HG02870 (cell line): Measurements from ENCODE around the gene PRELP.

Experiments used
- ATAC-seq: cut with Tn5 transposase; IDR thresholded peaks from one replicate; pipeline ENCODE4 v1.9.1; 2021; ENCODE audit warnings: mild to moderate bottlenecking, moderate library complexity; ENCODE audit not compliant: unreplicated experiment

PRELP gene

DNA sequence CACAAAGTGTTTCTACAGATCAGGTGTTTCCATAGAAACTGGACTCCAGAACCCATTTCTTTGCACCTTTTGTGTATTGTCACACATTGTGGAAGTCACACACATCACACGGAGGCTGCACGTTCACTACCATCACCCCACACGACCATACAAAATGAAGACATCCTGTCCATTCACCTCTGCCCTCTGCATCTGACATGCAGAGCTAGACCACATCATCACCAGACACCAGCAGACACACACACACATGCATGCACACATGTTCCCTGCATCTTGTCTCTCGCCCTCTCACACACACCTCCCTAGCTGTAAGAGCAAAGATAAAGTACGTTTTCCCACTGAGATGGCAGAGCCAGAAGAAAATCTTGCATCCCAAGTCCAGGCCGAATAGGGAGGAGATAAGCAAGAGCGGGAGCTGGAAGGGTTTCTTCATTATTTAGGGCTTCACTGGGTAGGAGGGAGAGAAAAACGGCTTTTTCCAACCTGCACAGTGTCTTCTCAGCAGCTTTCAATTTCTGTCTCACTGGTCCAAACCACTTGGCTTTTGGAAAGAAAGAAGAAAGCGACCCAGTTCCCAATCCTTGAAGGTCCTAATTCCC is 709 bp downstream of the PRELP start:
- ATAC-seq = no peak

DNA sequence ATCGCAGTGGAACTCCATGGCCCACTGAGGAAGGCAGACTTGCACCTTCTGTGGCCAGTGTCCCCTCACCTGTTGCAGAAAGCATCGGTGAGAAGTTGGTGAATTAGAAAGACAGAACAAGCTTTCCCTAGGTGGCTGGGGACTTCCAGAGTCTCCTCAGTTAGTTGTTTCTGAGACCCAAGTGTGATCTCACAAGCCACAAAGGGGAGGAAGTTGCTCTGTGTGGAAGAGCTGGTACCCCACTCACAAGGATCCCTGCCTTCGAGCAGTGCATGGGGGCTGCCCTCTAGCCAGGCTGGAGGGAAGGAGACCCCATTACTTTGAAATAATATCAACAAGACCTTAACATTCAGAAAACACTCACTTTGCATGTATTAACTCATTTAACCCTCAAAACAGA is 2.1 kb downstream of the PRELP start:
- no peak for ATAC-seq

DNA sequence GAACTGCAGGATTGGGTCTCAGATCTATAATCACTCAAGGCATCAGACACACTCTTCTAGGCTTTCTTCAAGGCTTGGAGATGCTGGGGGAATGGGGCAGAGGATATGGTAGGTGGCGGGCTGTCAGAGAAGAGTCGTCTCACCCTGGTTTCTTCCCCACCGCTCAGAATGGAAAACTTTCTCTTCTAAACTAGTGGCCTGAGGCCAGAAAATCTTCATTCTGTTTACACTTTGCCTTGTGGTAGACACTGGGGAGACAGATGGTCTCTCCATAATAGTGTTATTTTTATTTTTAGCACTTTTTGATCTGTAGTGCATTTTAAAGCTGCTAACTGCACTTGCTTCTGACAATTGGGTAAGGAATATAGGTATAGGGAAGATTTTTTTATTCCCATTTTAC is 2.6 kb downstream of the PRELP start:
- no peak for ATAC-seq

DNA sequence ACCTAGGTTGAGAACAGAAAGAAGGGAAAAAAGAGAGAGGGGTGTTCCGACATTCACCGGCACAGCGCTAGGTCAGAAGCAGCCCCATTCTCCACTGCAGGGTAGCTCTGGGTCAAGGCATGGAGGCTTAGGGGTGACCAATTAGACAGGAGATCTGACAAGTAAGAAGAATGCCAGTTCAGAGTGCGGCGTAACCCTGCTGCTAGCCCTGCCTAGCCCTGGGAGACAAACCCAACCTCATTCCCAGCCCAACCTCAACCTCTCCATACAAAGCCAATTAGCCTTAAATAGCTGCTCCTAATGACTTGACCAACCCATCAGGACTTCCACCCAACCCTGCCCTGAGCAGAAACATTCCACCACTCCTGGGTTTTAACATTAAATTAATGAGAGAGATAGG is 3.4 kb downstream of the PRELP start:
- ATAC-seq = no peak

DNA sequence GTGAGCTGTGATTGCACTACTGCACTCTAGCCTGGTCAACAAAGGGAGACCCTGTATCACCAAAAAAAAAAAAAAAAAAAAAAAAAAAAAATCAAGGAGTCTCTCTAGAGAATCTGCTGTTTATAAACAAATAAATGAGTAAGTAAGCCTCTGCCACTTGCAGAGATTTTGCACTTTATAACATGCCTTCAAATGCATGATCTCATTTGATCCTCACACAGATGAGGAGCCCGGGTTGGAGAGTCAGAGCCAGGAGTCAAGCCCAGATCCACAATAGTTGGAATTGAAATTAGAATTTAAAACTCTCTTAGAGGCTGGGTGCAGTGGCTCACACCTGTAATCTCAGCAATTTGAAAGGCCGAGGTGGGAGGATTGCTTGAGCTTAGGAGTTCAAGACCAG is 4.0 kb downstream of the PRELP start:
- ATAC-seq = no peak

DNA sequence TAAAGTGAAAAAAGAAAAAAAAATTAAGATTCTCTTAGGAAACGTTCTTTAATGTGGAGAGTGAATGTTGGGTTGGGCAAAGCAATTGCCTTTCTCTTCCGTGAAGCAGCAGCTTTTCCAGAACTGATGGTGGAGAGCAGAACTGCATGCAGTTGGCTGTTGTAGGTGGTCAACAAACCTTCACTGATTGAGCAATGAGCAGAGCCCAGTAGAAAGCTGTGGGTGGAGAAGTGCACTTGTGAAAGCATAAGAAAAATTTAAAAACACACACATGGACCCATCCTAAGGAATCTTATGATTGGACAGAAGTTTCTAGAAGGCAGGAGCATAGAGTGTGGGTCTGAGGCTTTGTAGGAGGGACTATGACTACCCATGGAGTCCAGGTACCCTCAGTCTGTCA is 4.5 kb downstream of the PRELP start:
- no peak for ATAC-seq

DNA sequence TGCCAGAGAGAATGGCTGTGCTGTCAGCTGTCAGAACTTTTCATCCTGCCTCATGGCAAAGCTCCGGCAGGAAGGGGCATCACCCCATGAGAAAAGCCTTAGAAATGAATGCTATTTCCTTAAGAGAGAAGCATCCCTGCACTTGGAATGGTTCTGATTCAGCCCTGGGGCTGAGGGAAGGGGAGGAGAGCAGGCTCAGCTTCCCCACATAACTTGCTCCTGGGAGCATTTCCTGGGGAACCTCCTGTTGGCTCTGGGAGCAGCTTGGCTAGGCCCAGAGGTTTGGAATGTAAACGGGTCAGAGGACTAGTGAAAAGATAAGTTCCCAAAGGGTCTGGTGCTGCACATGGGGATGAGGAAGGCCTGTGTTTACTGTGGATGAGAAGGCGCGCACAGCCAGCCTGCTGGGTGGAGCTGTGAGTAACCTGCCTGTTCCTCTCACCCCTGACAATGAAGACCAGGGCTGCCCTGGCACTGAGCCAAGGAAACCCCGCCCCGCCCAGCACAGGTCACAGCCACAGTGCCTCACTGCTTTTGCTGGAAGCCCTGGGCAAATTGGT is 5.0 kb downstream of the PRELP start:
- no peak for ATAC-seq

DNA sequence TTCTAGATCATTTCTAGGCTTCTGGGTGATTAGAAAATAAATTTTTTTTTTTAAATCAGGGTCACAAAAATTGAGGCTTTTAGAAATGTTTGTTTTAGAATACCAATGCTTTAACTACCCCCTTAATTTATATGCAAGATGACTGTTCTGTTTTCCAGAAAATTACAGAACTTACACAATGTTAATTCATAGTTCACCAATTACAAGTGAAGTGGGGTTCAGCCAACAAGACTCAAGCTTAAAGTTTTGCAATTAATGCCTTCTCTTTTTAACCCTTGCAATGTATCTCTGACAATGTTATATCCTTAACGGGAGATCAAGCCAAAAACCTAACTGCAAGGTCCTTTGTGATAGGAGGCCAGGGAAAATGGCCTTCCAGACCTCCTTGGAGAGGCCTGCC is 5.6 kb downstream of the PRELP start:
- ATAC-seq = no peak

DNA sequence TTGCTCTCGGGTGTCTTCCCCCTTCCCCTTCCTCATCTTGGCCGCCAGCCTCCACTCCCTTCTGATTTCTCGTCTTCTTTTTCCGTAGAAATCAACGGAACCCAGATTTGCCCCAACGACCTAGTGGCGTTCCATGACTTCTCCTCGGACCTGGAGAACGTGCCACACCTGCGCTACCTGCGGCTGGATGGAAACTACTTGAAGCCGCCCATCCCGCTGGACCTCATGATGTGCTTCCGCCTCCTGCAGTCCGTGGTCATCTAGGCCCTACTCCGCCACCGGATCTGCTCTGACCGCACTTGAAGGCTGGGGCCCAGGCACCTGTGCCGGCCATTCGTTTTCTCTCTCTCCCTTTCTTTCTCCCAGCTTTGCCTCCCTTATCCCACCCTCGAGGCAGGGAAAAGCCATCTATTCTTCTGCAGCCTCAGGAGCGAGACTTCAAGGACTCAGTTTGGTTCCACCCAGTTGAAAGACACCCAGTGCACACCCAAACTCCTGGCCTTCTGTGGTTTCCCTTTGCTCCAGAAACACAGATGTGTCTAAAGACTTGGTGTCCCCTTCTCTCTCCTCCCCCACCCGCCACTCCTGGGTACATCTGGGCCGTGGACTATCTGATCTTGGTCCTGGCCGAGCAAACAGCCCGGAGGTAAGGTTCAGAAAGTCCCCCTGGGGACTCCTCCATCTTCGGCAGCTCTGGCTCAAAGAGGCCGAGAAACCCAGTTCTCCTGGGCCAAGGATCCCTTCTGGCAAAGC is 11.2 kb downstream of the PRELP start:
- no peak for ATAC-seq

DNA sequence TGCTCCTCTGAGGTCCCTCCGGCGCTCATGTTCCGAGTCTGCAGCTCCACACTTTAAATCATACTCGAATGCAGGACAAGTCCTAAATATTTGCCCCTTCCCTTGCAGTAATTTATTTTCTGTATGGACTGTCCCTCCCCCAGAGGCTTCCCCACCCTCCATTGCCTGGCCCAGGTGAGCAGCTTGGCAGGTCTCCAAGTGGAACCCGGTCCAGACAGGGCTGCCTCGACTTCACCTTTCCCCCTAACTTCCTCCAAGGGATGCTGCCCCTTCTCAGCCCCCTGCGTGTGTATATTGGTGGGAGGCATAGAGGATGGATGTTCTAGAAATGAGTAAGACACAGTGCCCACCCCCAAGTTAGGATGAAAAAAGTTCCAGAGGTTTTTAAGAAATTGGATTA is 12.9 kb downstream of the PRELP start:
- ATAC-seq = no peak

DNA sequence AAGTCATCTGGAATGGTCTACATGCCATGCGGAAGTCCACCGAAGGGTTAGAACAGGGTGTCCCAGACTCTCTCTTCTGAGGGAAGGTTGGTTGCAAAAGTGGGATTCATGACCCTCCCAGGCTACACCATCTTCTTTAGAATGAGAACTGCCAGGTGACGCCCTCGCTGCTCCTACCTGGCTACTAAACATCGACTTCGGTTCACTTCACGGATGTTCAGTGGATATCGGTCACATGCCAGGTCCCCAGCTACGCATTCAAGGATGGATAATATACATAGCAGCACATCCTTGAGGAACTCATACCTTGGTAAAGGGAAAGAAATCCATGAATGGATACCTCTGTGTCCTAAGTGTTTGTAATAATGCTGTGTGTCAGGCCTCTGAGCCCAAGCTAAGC is 15.0 kb downstream of the PRELP start:
- ATAC-seq = no peak

DNA sequence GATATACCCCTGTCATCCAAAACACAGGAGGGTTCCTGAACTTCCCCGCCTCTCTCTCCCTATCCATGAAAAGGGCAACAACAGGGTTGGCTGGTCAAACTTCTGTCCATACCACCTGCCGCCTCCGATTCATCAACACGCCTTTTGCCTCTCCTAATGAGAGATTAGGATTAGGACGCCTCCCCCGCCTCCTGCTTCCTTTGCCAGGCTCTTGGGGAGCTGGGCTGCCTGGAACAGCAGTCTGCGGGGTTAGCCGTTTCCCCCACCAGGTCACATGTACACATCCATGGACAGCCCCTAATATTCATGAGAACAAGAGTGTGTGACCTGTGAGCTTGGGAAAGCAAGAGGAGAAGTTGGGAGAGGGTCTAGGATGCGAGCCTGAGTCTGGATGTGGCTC is 16.1 kb downstream of the PRELP start:
- ATAC-seq = no peak

DNA sequence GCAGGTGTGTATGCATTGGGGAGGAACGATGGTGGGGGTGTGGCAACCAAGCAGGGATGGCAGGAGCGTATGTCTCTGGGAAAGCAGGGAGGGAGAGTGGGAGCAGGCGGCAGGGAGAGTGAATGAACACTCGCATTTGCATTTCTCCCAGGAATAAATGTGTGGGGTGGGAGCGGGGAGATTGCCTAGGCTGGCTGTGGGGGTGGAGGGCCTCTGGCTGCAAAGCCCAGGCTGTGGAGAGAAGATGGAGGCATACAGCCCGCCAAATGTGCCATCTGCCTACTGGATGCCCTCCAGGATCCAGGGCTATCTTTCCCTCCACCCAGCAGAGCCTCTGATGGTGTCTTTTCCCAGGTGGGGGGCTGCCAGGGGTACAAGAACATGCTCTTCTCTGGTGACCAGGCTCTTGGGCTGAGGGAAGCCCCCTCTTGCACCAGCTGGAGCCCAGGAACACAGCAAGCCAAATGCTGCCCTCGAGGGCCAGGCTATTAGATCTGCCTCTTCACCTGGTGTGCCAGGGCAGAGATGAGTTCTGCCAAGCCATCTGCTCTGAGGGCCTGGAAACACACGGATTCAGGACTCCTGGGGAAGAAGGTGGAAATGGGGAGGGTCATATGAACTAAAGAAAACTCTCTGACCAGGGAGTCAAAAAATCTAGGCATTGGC is 16.6 kb downstream of the PRELP start:
- ATAC-seq = no peak

DNA sequence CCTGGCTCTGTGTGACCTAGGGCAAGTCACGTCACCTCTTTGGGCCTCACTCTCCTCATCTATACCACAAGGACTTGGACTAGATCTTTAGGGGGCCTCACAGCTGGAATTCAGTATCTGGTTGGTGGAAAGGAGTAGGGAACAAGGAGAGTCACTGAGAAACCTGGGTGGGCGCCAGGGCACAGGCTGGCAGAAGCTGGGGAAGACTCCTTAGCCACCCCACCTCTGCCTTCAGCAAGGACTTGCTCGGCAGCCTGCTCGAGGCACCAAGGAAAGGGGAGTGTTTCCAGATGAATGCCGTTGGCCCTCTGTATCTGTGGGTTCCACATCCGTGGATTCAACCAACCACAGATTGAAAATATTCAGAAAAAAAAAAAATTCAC is 17.1 kb downstream of the PRELP start:
- no peak for ATAC-seq

DNA sequence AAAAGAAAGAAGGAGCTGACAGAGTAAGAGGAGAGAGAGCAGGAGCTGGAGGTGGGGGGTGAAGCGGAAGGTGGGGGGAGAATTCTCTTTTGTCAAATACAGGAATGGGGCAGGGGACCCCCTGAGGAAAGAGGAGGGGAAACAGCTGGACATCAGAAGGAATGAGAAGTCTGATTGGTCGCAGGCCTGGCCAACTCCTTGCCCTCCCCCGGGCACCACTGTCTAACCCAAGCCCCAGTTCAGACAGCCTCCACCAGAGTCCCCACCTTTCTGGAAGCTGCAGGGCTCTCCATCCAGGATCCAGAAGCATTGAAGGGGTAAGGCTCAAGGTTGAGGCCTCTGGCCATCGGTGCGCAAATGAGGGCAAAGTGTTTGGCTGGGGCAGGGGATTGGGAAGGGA is 18.3 kb downstream of the PRELP start, which contains the start of gene OPTC:
OPTC (plus strand) TSS at position 253 of the 400 bp plus-strand sequence. CDS start 1,853 bp downstream, outside the sequence.
- ATAC-seq = no peak

DNA sequence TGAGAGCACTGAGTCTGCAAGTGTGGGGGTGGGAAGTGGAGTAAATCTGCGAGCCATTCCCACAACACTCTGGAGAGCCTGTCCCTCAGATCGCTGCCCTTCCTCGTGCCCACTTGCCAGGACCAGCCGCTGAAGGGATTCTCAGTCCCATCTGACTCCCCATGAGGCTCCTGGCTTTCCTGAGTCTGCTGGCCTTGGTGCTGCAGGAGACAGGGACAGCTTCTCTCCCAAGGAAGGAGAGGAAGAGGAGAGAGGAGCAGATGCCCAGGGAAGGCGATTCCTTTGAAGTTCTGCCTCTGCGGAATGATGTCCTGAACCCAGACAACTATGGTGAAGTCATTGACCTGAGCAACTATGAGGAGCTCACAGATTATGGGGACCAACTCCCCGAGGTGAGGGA is 20.2 kb downstream of the PRELP start:
- no peak for ATAC-seq

DNA sequence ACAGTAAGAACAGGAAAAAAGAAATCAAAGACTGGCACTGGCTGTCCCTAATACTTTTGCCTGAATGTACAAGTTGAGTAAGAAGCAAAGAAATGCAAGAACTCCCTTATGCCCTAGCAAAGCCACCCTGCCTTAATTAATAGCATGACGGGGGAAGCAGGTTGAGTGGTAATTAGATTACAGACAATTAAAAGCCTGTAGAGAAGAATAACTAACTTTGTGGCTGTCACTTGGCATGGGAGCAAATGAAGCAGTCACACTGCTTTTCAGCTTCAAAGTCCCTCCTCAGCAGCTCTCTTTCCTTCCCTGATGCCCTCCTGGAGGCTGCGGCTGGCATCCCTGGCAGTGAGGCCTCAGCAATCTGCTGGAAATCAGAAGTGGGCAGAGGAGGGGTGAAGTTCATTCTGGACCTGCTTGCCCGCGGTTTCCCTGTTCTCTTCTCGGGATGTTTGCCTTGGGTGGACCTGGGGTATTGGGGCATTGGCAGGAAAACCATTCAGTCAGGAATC is 21.7 kb downstream of the PRELP start:
- no peak for ATAC-seq

DNA sequence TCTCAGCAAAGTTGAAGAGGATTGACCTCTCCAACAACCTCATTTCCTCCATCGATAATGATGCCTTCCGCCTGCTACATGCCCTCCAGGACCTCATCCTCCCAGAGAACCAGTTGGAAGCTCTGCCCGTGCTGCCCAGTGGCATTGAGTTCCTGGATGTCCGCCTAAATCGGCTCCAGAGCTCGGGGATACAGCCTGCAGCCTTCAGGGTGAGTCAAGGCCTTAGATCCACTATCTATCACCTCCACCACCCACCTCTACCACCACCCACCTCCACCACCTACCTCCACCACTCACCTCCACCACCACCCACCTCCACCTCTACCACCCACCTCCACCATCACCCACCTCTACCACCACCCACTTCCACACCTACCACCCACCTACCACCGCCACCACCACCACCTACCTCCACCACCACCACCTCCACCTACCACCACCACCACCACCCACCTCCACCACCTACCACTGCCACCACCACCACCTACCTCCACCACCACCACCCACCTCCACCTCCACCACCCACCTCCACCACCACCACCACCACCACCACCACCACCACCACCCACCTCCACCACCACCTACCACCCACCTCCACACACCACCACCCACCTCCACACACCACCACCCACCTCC is 24.2 kb downstream of the PRELP start:
- no peak for ATAC-seq

DNA sequence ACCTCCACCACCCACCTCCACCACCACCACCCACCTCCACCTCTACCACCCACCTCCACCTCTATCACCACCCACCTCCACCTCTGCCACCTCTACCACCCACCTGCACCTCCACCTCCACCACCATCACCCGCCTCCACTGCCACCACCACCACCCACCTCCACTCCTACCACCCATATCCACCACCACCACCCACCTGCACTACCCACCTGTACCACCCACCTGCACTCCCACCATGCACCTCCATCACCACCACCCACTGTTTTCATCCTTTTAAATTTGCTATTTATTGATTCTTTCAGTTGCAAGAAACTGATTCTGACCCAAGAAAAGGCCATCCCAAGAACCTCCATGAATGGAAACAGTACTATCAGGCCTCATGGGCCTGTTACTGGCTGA is 24.7 kb downstream of the PRELP start:
- no peak for ATAC-seq

DNA sequence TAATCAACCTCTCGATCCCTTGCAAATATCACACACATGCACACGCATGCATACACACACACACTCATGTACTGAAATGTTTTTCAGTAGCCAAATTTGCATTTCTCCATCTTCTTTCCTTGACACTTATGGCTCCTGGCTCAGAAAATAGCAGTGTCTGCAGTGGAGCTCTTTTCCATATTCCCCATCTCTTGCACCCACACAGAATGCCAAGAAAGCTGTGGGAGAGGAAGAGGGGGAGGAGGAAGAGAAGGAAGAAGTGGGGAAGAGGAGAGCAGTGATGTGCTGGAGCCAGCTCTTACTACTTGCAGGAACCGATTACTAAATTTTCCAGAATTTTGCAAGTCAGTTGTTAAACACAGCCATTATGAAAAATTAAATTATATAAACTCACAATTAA is 28.2 kb downstream of the PRELP start:
- no peak for ATAC-seq
